IMR-90 (cell line): Measurements from ENCODE around the gene PDLIM1.

ENCODE experiments used
- CTCF ChIP-seq: conservative IDR thresholded peaks from 2 replicates; pipeline ENCODE4 v1.5.1; 2012; ENCODE audit warnings: mild to moderate bottlenecking, low read depth, low read length, improper control_type of control experiment
- POLR2A ChIP-seq: IDR thresholded peaks from 2 replicates; pipeline ENCODE4 v1.6.1; 2012; ENCODE audit warnings: mild to moderate bottlenecking, low read depth, low read length
- RAD21 ChIP-seq: IDR thresholded peaks from 2 replicates; pipeline ENCODE4 v1.6.1; 2012; ENCODE audit warnings: low read length, improper control_type of control experiment

- TF ChIP-seq CTCF, result no peak
- no peak for TF ChIP-seq POLR2A
- no peak for TF ChIP-seq RAD21
These were observed 14.2 kb downstream of the PDLIM1 start for GRCh38 chr10:95276367-95277200.
